Upper lobe of right lung (tissue), 1 donor: ENCODE results near the gene ATP6V1E1. TPM values are rescaled to one million over a fixed set of nuclear protein-coding genes. Genes with fewer than 3 reads are reported as not detected.
A peak's percentile ranks its signal among the peaks of the same experiment; 100 is the strongest.

Experiments used
- ATAC-seq: fragments of 200-7000 bp; cut with Tn5 transposase; one replicate; pipeline ENCODE4 v1.9.1; 2020; ENCODE audit warnings: mild to moderate bottlenecking, moderate library complexity
- DNase-seq: peaks from one replicate; pipeline ENCODE4 v3.0.0-alpha.2; 2020
- H3K27ac ChIP-seq: fragments of 200-600 bp; one replicate; pipeline ENCODE4 v1.8.0; 2022
- H3K27me3 ChIP-seq: fragments of 200-600 bp; one replicate; pipeline ENCODE4 v1.8.0; 2022; ENCODE audit warnings: mild to moderate bottlenecking
- H3K36me3 ChIP-seq: fragments of 200-600 bp; one replicate; pipeline ENCODE4 v1.8.0; 2022
- H3K4me1 ChIP-seq: fragments of 200-600 bp; one replicate; pipeline ENCODE4 v1.8.0; 2022
- H3K4me3 ChIP-seq: fragments of 200-600 bp; one replicate; pipeline ENCODE4 v1.8.0; 2022; ENCODE audit warnings: mild to moderate bottlenecking
- H3K9me3 ChIP-seq: fragments of 200-600 bp; one replicate; pipeline ENCODE4 v1.8.0; 2022
- CTCF ChIP-seq: fragments of 200-600 bp; IDR thresholded peaks from one replicate; pipeline ENCODE4 v1.8.0; 2022; ENCODE audit warnings: antibody characterized with exemption
- intact Hi-C: fragments of 100-400 bp; cut with DNase I; formaldehyde crosslinking; loops from one replicate; pipeline ENCODE4 v1.11.0; 2022
- total RNA-seq: library from RNA; stranded (reverse); fragmentation: NEBNext Ultra II Directional; extraction: Animal tissue kit (Norgen Biotek cat#: 25700); gene quantifications from one replicate; pipeline ENCODE4 v1.2.1, GENCODE V29; 2021
- donor health status: DM: no; HTN: yes; CAD: no; lungs with severe emphysema.

The ATP6V1E1 gene
- total RNA-seq, 1 donor from 2014 or later, result 133 TPM

GRCh38 chr22:17665248-17665647 is 36.7 kb upstream of the ATP6V1E1 start:
- H3K4me1 ChIP-seq, result no peaks in the 10 kb centered on the region
- DNase-seq (no peak), ATAC-seq (no peak)
- intact Hi-C loops, result no loop called here
- TF ChIP-seq CTCF, result no peak
- H3K4me3 ChIP-seq, result no peak overlapping the region
- H3K36me3 ChIP-seq, result peaks cover 26% of the 10 kb centered on the region
- no peaks in the 10 kb centered on the region for H3K9me3 ChIP-seq
- H3K27me3 ChIP-seq, result no peaks in the 10 kb centered on the region
- no peak overlapping the region for H3K27ac ChIP-seq

- no peaks in the 10 kb centered on the region for H3K4me1 ChIP-seq
- intact Hi-C loops, result no loop called here
- peak; percentile 31 for DNase-seq
- peaks cover 26% of the 10 kb centered on the region for H3K36me3 ChIP-seq
- no peaks in the 10 kb centered on the region for H3K9me3 ChIP-seq
- TF ChIP-seq CTCF, result no peak
- H3K27ac ChIP-seq, result no peak overlapping the region
- H3K4me3 ChIP-seq, result no peak overlapping the region
- ATAC-seq, result no peak
- H3K27me3 ChIP-seq, result no peaks in the 10 kb centered on the region
Measured at GRCh38 chr22:17664414-17665055, 36.0 kb upstream of the ATP6V1E1 start.

- Histone ChIP-seq H3K27ac (no peak overlapping the region), H3K4me3 (no peak overlapping the region), H3K9me3 (no peaks in the 10 kb centered on the region), H3K4me1 (no peaks in the 10 kb centered on the region), H3K36me3 (peaks cover 32% of the 10 kb centered on the region), H3K27me3 (no peaks in the 10 kb centered on the region)
- DNase-seq (no peak), ATAC-seq (no peak)
- TF ChIP-seq CTCF, result no peak
- intact Hi-C loops, result no loop called here
Measured at GRCh38 chr22:17656870-17657395, 28.4 kb upstream of the ATP6V1E1 start.

- no peak overlapping the region for H3K27ac ChIP-seq
- H3K9me3 ChIP-seq, result no peaks in the 10 kb centered on the region
- no peaks in the 10 kb centered on the region for H3K4me1 ChIP-seq
- H3K36me3 ChIP-seq, result peaks cover 30% of the 10 kb centered on the region
- no peak for TF ChIP-seq CTCF
- H3K27me3 ChIP-seq, result no peaks in the 10 kb centered on the region
- no peak overlapping the region for H3K4me3 ChIP-seq
- DNase-seq, result peak; percentile 83
- ATAC-seq, result peak; percentile 63
- intact Hi-C loops, result no loop called here
Measured at GRCh38 chr22:17655289-17655688, 26.7 kb upstream of the ATP6V1E1 start.

- Histone ChIP-seq H3K27ac (peak overlapping the region; percentile 6), H3K4me1 (peaks cover 14% of the 10 kb centered on the region), H3K4me3 (no peak overlapping the region), H3K27me3 (no peaks in the 10 kb centered on the region), H3K36me3 (no peaks in the 10 kb centered on the region), H3K9me3 (no peaks in the 10 kb centered on the region)
- no peak for ATAC-seq
- intact Hi-C loops, result no loop called here
- DNase-seq, result no peak
- no peak for TF ChIP-seq CTCF
Measured at GRCh38 chr22:17648569-17648968, 20.0 kb upstream of the ATP6V1E1 start.
